ENCODE data around the gene AP2A1. TPM values are rescaled to one million over a fixed set of nuclear protein-coding genes. Genes with fewer than 3 reads are reported as not detected.

AP2A1 gene
- total and polyA plus RNA-seq, 2 of the 13 experiments (the other 11 are each of a cell fraction or from before 2014, with no cell fraction given) = 22.7 to 39.7 TPM

DNA sequence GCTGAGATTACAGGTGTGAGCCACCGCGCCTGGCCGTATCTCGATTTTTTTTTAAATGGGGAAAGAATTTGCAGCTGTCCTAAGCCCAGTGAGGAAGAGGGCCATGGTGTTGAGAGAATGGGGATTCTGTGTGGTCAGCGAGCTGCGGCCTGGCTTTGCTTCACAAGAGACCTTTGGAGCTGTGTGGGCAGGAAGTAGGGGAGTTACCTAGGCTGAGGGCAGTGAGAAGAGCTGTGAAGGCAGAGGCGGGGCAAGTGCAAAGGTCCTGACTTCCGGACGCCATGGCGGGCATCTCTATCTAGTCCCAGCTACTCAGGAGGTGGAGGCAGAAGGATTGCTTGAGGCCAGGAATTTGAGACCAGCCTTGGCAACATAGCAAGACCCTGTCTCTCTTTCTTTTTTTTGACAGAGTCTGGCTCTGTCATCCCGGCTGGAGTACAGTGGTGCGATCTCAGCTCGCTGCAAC lies 4.9 kb downstream of the AP2A1 start (continued):
- TF ChIP-seq ZFX (CRISPR knock-in tag; IDR thresholded peaks at IDR 0.05; ENCODE audit: low read depth) (peak; percentile 92), ATF1 (CRISPR knock-in tag; IDR thresholded peaks at IDR 0.05) (no peak), ZNF446 (CRISPR knock-in tag; IDR thresholded peaks at IDR 0.05) (no peak), YEATS2 (CRISPR knock-in tag; IDR thresholded peaks at IDR 0.05; ENCODE audit: borderline replicate concordance) (peak; percentile 51; the same call in 1 of the 2 replicates), ZNF883 (CRISPR knock-in tag; IDR thresholded peaks at IDR 0.05; ENCODE audit: not compliant biosample characterization) (peak; percentile 37), ZNF772 (CRISPR knock-in tag; IDR thresholded peaks at IDR 0.05) (peak; percentile 73; the same call in 1 of the 2 replicates), KDM6A (CRISPR knock-in tag; IDR thresholded peaks at IDR 0.05; ENCODE audit: low read depth) (no peak), ZNF563 (CRISPR knock-in tag; IDR thresholded peaks at IDR 0.05) (0 out of 2 replicates have a peak, but pooled peaks have one; percentile 61), RAD21 (CRISPR knock-in tag; IDR thresholded peaks at IDR 0.05) (peak; percentile 26; the same call in 1 of the 2 replicates), ZNF143 (CRISPR knock-in tag; IDR thresholded peaks at IDR 0.05) (0 out of 2 replicates have a peak, but pooled peaks have one; percentile 16), YY1 (IDR thresholded peaks at IDR 0.05; ENCODE audit: insufficient read depth, insufficient replicate concordance, low read depth, low read length) (peak; percentile 83), LCORL (IDR thresholded peaks at IDR 0.05) (no peak), LCORL (CRISPR knock-in tag; IDR thresholded peaks at IDR 0.05) (peak; percentile 36; the same call in 1 of the 2 replicates), TAF15 (IDR thresholded peaks at IDR 0.05; ENCODE audit: low read depth, low read length, poor library complexity, severe bottlenecking) (no peak), ZNF441 (CRISPR knock-in tag; IDR thresholded peaks at IDR 0.05; ENCODE audit: borderline replicate concordance) (peak; percentile 81), HNF4A (CRISPR knock-in tag; IDR thresholded peaks at IDR 0.05) (peak; percentile 88), ZNF709 (CRISPR knock-in tag; IDR thresholded peaks at IDR 0.05) (peak; percentile 79; the same call in 1 of the 2 replicates), MTA1 (CRISPR knock-in tag; IDR thresholded peaks at IDR 0.05; ENCODE audit: borderline replicate concordance) (0 out of 2 replicates have a peak, but pooled peaks have one; percentile 47), HNRNPUL1 (IDR thresholded peaks at IDR 0.05; ENCODE audit: low read depth, low read length) (no peak)
- TF ChIP-seq, protein P1, sequence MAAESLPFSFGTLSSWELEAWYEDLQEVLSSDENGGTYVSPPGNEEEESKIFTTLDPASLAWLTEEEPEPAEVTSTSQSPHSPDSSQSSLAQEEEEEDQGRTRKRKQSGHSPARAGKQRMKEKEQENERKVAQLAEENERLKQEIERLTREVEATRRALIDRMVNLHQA (CRISPR knock-in tag; IDR thresholded peaks at IDR 0.05) = no peak
- TF ChIP-seq, protein P2, sequence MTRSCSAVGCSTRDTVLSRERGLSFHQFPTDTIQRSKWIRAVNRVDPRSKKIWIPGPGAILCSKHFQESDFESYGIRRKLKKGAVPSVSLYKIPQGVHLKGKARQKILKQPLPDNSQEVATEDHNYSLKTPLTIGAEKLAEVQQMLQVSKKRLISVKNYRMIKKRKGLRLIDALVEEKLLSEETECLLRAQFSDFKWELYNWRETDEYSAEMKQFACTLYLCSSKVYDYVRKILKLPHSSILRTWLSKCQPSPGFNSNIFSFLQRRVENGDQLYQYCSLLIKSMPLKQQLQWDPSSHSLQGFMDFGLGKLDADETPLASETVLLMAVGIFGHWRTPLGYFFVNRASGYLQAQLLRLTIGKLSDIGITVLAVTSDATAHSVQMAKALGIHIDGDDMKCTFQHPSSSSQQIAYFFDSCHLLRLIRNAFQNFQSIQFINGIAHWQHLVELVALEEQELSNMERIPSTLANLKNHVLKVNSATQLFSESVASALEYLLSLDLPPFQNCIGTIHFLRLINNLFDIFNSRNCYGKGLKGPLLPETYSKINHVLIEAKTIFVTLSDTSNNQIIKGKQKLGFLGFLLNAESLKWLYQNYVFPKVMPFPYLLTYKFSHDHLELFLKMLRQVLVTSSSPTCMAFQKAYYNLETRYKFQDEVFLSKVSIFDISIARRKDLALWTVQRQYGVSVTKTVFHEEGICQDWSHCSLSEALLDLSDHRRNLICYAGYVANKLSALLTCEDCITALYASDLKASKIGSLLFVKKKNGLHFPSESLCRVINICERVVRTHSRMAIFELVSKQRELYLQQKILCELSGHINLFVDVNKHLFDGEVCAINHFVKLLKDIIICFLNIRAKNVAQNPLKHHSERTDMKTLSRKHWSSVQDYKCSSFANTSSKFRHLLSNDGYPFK (CRISPR knock-in tag; IDR thresholded peaks at IDR 0.05; ENCODE audit: borderline replicate concordance) = peak; percentile 55; the same call in 1 of the 2 replicates
- TF ChIP-seq, protein P3, sequence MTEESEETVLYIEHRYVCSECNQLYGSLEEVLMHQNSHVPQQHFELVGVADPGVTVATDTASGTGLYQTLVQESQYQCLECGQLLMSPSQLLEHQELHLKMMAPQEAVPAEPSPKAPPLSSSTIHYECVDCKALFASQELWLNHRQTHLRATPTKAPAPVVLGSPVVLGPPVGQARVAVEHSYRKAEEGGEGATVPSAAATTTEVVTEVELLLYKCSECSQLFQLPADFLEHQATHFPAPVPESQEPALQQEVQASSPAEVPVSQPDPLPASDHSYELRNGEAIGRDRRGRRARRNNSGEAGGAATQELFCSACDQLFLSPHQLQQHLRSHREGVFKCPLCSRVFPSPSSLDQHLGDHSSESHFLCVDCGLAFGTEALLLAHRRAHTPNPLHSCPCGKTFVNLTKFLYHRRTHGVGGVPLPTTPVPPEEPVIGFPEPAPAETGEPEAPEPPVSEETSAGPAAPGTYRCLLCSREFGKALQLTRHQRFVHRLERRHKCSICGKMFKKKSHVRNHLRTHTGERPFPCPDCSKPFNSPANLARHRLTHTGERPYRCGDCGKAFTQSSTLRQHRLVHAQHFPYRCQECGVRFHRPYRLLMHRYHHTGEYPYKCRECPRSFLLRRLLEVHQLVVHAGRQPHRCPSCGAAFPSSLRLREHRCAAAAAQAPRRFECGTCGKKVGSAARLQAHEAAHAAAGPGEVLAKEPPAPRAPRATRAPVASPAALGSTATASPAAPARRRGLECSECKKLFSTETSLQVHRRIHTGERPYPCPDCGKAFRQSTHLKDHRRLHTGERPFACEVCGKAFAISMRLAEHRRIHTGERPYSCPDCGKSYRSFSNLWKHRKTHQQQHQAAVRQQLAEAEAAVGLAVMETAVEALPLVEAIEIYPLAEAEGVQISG (CRISPR knock-in tag; IDR thresholded peaks at IDR 0.05) = peak; percentile 72
